K562 (cell line): ENCODE data around the gene HMGB2. TPM values are rescaled to one million over a fixed set of nuclear protein-coding genes. Genes with fewer than 3 reads are reported as not detected.

Experiments used
- ATAC-seq: fragments of 200-7000 bp; cut with Tn5 transposase; 3 replicates; pipeline ENCODE4 v1.9.1; 2020; ENCODE audit warnings: moderate library complexity
- BruUV-seq: library from RNA; stranded (reverse); fragments of 400-500 nt; replicated peaks from 2 replicates; lab custom pipeline; 2021; lab: Mats Ljungman, UMichigan
- CTCF ChIA-PET: fragments of 300-600 bp; formaldehyde crosslinking; extraction: SDS; loops from one replicate; lab custom pipeline; 2021; ENCODE audit warnings: low intra/inter-chr PET ratio; lab: Yijun Ruan, JAX
- POLR2A ChIA-PET: fragments of 300-600, 350-650 bp; sonication (Branson Sonifier 250); formaldehyde crosslinking; extraction: SDS; loops from one replicate; lab custom pipeline; 2021; ENCODE audit warnings: antibody characterized with exemption, inconsistent platforms; lab: Yijun Ruan, JAX
- DNase-seq, 4 experiments: peaks; one replicate each; pipeline versions ENCODE4 v3.0.0 to v3.0.0-alpha.2; 2011 to 2018; ENCODE audit warnings: low spot score in 3 of 4, mixed read lengths in 3 of 4; ENCODE audit errors: extremely low read depth in 1 of 4
- FAIRE-seq: peaks from 2 replicates; lab custom pipeline; 2011; peaks lifted over from hg19 to GRCh38; lab: Jason Lieb, UNC
- H2AFZ ChIP-seq: 2 replicates; pipeline ENCODE4 v1.6.0; 2011; ENCODE audit warnings: low read depth, low read length, control low read depth, inconsistent platforms
- H3K27ac ChIP-seq: fragments of 200-600 bp; 3 replicates; pipeline ENCODE4 v1.8.0; 2011; ENCODE audit warnings: low read depth, mild to moderate bottlenecking, control low read depth, inconsistent platforms, low read length, moderate library complexity, mixed read lengths; ENCODE audit errors: extremely low read depth
- H3K27me3 ChIP-seq, 2 experiments: fragments of 300-600 bp in 1 of 2; 2 replicates in 1 of 2; 3 replicates in 1 of 2; pipeline versions ENCODE4 v1.6.0 to v1.8.0; 2011; ENCODE audit warnings: inconsistent platforms in 2 of 2, low read length in 2 of 2, mild to moderate bottlenecking in 1 of 2, mixed read lengths in 1 of 2, moderate library complexity in 1 of 2; ENCODE audit not compliant: control insufficient read depth in 2 of 2, insufficient read depth in 2 of 2
- H3K36me3 ChIP-seq: fragments of 300-600 bp; 3 replicates; pipeline ENCODE4 v1.8.0; 2011; ENCODE audit warnings: mild to moderate bottlenecking, low read length, inconsistent platforms; ENCODE audit not compliant: control insufficient read depth, insufficient read depth
- H3K4me1 ChIP-seq, 2 experiments: fragments of 200-600 bp in 1 of 2; replicated peaks in 1 of 2; 2 replicates in 1 of 2; 3 replicates in 1 of 2; pipeline versions ENCODE4 v1.5.1 to v1.8.0; 2011; ENCODE audit warnings: inconsistent platforms in 2 of 2, low read length in 2 of 2, mild to moderate bottlenecking in 1 of 2, mixed read lengths in 1 of 2, moderate library complexity in 1 of 2; ENCODE audit not compliant: control insufficient read depth in 2 of 2, insufficient read depth in 2 of 2
- H3K4me2 ChIP-seq: 2 replicates; pipeline ENCODE4 v1.6.1; 2011; ENCODE audit warnings: low read length, control low read depth, inconsistent platforms, mixed read lengths; ENCODE audit not compliant: insufficient read depth
- H3K4me3 ChIP-seq: fragments of 200-600 bp; sonication (generic), shearing (Covaris generic); 2 replicates; pipeline ENCODE4 v1.5.1; 2016; ENCODE audit warnings: control low read depth, inconsistent platforms
- H3K79me2 ChIP-seq: fragments of 200-600 bp; 3 replicates; pipeline ENCODE4 v1.8.0; 2011; ENCODE audit warnings: low read length, inconsistent platforms; ENCODE audit not compliant: control insufficient read depth, insufficient read depth
- H3K9ac ChIP-seq, 2 experiments: 2 replicates each; pipeline versions ENCODE4 v1.6.0 to v1.6.1; 2011; ENCODE audit warnings: low read depth in 2 of 2, low read length in 2 of 2, control low read depth in 1 of 2, inconsistent platforms in 1 of 2, mild to moderate bottlenecking in 1 of 2, mixed read lengths in 1 of 2; ENCODE audit not compliant: insufficient read depth in 1 of 2
- H3K9me1 ChIP-seq: one replicate; pipeline ENCODE4 v1.6.0; 2011; ENCODE audit warnings: inconsistent platforms, mild to moderate bottlenecking, low read length, moderate library complexity; ENCODE audit not compliant: control insufficient read depth, insufficient read depth
- H3K9me3 ChIP-seq: replicated peaks from 2 replicates; pipeline ENCODE4 v1.5.1; 2011; ENCODE audit warnings: low read depth, low read length, inconsistent platforms; ENCODE audit not compliant: control insufficient read depth, insufficient read depth
- H4K20me1 ChIP-seq: replicated peaks from 2 replicates; pipeline ENCODE4 v1.6.1; 2011; ENCODE audit warnings: low read length, inconsistent platforms, mixed read lengths; ENCODE audit not compliant: control insufficient read depth, insufficient read depth
- ARID1B ChIP-seq: fragments of 450-650 bp; IDR thresholded peaks from 2 replicates; pipeline ENCODE4 v1.6.1; 2016; ENCODE audit warnings: antibody characterized with exemption, mild to moderate bottlenecking, inconsistent platforms
- E2F8 ChIP-seq: fragments of 450-650 bp; IDR thresholded peaks from 2 replicates; pipeline ENCODE4 v1.7.1; 2018; ENCODE audit warnings: mild to moderate bottlenecking, low read depth; ENCODE audit not compliant: partially characterized antibody
- ELF2 ChIP-seq: fragments of 250-450 bp; sonication (Bioruptor Pico); IDR thresholded peaks from 2 replicates; pipeline ENCODE4 v1.5.0; 2021; ENCODE audit warnings: mild to moderate bottlenecking
- HBP1 ChIP-seq: fragments of 450-650 bp; formaldehyde crosslinking; IDR thresholded peaks from 2 replicates; pipeline ENCODE4 v1.4.0; 2022; ENCODE audit warnings: missing genetic modification characterization
- ID3 ChIP-seq, 2 experiments: fragments of 250-450 bp in 1 of 2; fragments of 450-650 bp in 1 of 2; sonication (Bioruptor Pico) in 1 of 2; IDR thresholded peaks; 2 replicates each; pipeline versions ENCODE4 v1.6.1 to v1.8.0; 2016 to 2021; ENCODE audit warnings: mild to moderate bottlenecking in 2 of 2, moderate library complexity in 2 of 2, missing compliant biosample characterization in 1 of 2, missing genetic modification characterization in 1 of 2
- KHSRP ChIP-seq: fragments of 450-650 bp; IDR thresholded peaks from 2 replicates; pipeline ENCODE4 v1.6.1; 2017
- NFE2L1 ChIP-seq: fragments of 450-650 bp; IDR thresholded peaks from 2 replicates; pipeline ENCODE4 v1.6.1; 2016; ENCODE audit warnings: missing genetic modification characterization, low read depth, mild to moderate bottlenecking, missing compliant biosample characterization, moderate library complexity, borderline replicate concordance
- OTX1 ChIP-seq: fragments of 450-650 bp; formaldehyde crosslinking; IDR thresholded peaks from 2 replicates; pipeline ENCODE4 v1.4.0; 2022; ENCODE audit warnings: mild to moderate bottlenecking
- POLR2A ChIP-seq: fragments of 450-650 bp; conservative IDR thresholded peaks from 2 replicates; pipeline ENCODE4 v1.6.1; 2016
- POLR2AphosphoS2 ChIP-seq: IDR thresholded peaks from 2 replicates; pipeline ENCODE4 v1.6.1; 2012; ENCODE audit warnings: low read length, improper control_type of control experiment
- SUPT5H ChIP-seq: fragments of 450-650 bp; IDR thresholded peaks from 2 replicates; pipeline ENCODE4 v1.6.1; 2016
- TEAD1 ChIP-seq, 2 experiments: fragments of 450-650 bp in 1 of 2; sonication (generic) in 1 of 2; formaldehyde crosslinking; IDR thresholded peaks; 2 replicates each; pipeline versions ENCODE4 v1.4.0 to v1.8.0; 2020 to 2022; ENCODE audit warnings: mild to moderate bottlenecking in 2 of 2, missing genetic modification reagents in 1 of 2
- TEAD4 ChIP-seq, 2 experiments: sonication (generic) in 1 of 2; formaldehyde crosslinking in 1 of 2; IDR thresholded peaks; 2 replicates each; pipeline versions ENCODE4 v1.6.1 to v1.8.0; 2012 to 2022; ENCODE audit warnings: borderline replicate concordance in 1 of 2, inconsistent platforms in 1 of 2, low read length in 1 of 2, mild to moderate bottlenecking in 1 of 2, missing genetic modification reagents in 1 of 2
- THRB ChIP-seq: fragments of 450-650 bp; formaldehyde crosslinking; conservative IDR thresholded peaks from 2 replicates; pipeline ENCODE4 v1.4.0; 2022; ENCODE audit warnings: mild to moderate bottlenecking, missing genetic modification characterization
- ZNF217 ChIP-seq: sonication (generic); formaldehyde crosslinking; IDR thresholded peaks from 2 replicates; pipeline ENCODE4 v1.8.0; 2022; ENCODE audit warnings: mild to moderate bottlenecking, missing genetic modification reagents
- ZNF444 ChIP-seq: fragments of 250-450 bp; sonication (Bioruptor Pico); IDR thresholded peaks from 2 replicates; pipeline ENCODE4 v1.4.0; 2020; ENCODE audit warnings: mild to moderate bottlenecking, moderate library complexity
- WGBS: fragments of 100-300 bp; shearing (Covaris generic); methylation state at CpG from one replicate; pipeline ENCODE4 v1.1.6; 2016; ENCODE audit warnings: low coverage, mixed read lengths; ENCODE audit not compliant: insufficient coverage; ENCODE audit errors: missing lambda C conversion rate; 5-methylcytosine and 5-hydroxymethylcytosine counted together
- in situ Hi-C: fragments of 300-500 bp; cut with MboI; formaldehyde crosslinking; loops from 4 replicates; pipeline ENCODE4 v1.15.0; 2018; ENCODE audit warnings: inconsistent platforms, mixed read lengths
- intact Hi-C: fragments of 100-400 bp; cut with micrococcal nuclease; formaldehyde crosslinking; loops from 2 replicates; pipeline ENCODE4 v1.14.2; 2022
- polyA plus RNA-seq, 8 experiments: library from polyadenylated mRNA; depleted of rRNA in 4 of 8; stranded (reverse) in 5 of 8; unstranded in 3 of 8; fragments of >200 nt; fragmentation: Nextera tagmentation in 2 of 8; fragmentation: Illumina TruSeq in 1 of 8; extraction: Ambion mirVana in 2 of 8; extraction: Trizol in 1 of 8; gene quantifications; 2 replicates each; pipeline versions ENCODE4 v1.2.1 to v1.2.3, GENCODE V29; 2011 to 2014; ENCODE audit warnings: inconsistent platforms in 1 of 8, missing spikeins in 1 of 8
- total RNA-seq, 7 experiments: library from RNA; depleted of rRNA in 6 of 7; stranded (reverse); fragments of >200 nt in 6 of 7; fragmentation: Illumina TruSeq in 2 of 7; extraction: Trizol in 2 of 7; gene quantifications; 2 replicates each; pipeline versions ENCODE4 v1.2.1 to v1.2.3, GENCODE V29; 2011 to 2021; ENCODE audit warnings: low replicate concordance in 1 of 7

Gene HMGB2
- total and polyA plus RNA-seq, 9 of the 15 experiments (the other 6 are each of a cell fraction or from before 2014, with no cell fraction given) = 309 to 822 (median 626) TPM

- H3K4me3 ChIP-seq = no peak overlapping the region
- no peak for DNase-seq
- intact Hi-C loops = loop anchor here (5.0 to 10.0 kb wide), 2 partner anchors 82 to 954 kb away; partner anchors contain the start of genes CEP44 and FBXO8
- peaks cover 0 to 13% of the 10 kb centered on the region in 2 experiments; a peak in 2 of 5 replicates for H3K4me1 ChIP-seq
- peak overlapping the region; percentile 8; the same call in 1 of the 2 replicates for H3K4me2 ChIP-seq
- POLR2A ChIA-PET = interaction anchor here (0.6 to 8.8 kb wide), 7 partner anchors 10 to 160 kb away, joined by 3 to 123 read pairs (median 5); partner anchors contain the start of gene SAP30
- H2AFZ ChIP-seq = no peak overlapping the region
- H3K9me1 ChIP-seq = no peaks in the 10 kb centered on the region
- no peaks in the 10 kb centered on the region; the same call in 1 of the 2 replicates for H4K20me1 ChIP-seq
- H3K36me3 ChIP-seq = peaks cover 67% of the 10 kb centered on the region
- 0 out of 3 replicates have a peak overlapping the region, but pooled peaks have one; percentile 7 for H3K27ac ChIP-seq
- no peaks in the 10 kb centered on the region for H3K27me3 ChIP-seq
- in situ Hi-C loops = loop anchor here (5.0 kb wide), 1 partner anchor 37 kb away; no protein-coding TSS in a partner anchor
- H3K9ac ChIP-seq = no peak overlapping the region
- no peaks in the 10 kb centered on the region for H3K9me3 ChIP-seq
- FAIRE-seq = no peak
- H3K79me2 ChIP-seq = peaks cover 44% of the 10 kb centered on the region
- CTCF ChIA-PET = no interaction called here
- BruUV-seq = no TSS peak
- ATAC-seq = no peak
- 100% methylated on average over 2 of the region's 2 CpGs for WGBS
- TF ChIP-seq ELF2 (CRISPR knock-in tag) = 0 out of 2 replicates have a peak, but pooled peaks have one; percentile 21
- TF ChIP-seq TEAD1 (CRISPR knock-in tag; IDR thresholded peaks at IDR 0.05) = 0 out of 4 replicates have a peak, but pooled peaks of 1 of the 2 experiments have one; percentile 34
- 0 out of 2 replicates have a peak, but pooled peaks have one; percentile 11 for TF ChIP-seq OTX1
- TF ChIP-seq POLR2A = peak; percentile 70
- no peak for TF ChIP-seq ARID1B
- TF ChIP-seq KHSRP = peak; percentile 71
- TF ChIP-seq THRB = peak; percentile 79
- TF ChIP-seq TEAD4 (IDR thresholded peaks at IDR 0.05; ENCODE audit: low read length) = no peak
- TF ChIP-seq TEAD4 (CRISPR knock-in tag; IDR thresholded peaks at IDR 0.05; ENCODE audit: borderline replicate concordance) = no peak
- TF ChIP-seq POLR2AphosphoS2 = peak; percentile 90; the same call in 1 of the 2 replicates
- TF ChIP-seq SUPT5H = peak; percentile 84
- no peak for TF ChIP-seq ZNF217 (CRISPR knock-in tag)
- TF ChIP-seq ID3 (CRISPR knock-in tag; IDR thresholded peaks at IDR 0.05) = no peak
- TF ChIP-seq ID3 (tag; IDR thresholded peaks at IDR 0.05) = no peak
- TF ChIP-seq ZNF444 = 0 out of 2 replicates have a peak, but pooled peaks have one; percentile 57
- TF ChIP-seq HBP1 = 0 out of 2 replicates have a peak, but pooled peaks have one; percentile 37
- TF ChIP-seq NFE2L1 = no peak
- TF ChIP-seq E2F8 = peak; percentile 27
Observed at GRCh38 chr4:173330590-173330989, 3.6 kb downstream of the HMGB2 start.
